Natural killer cell treated with Interleukin-12 subunit alpha and Interleukin-12 subunit beta and Interleukin-15 and Interleukin-18, amount 100 ng/mL, for 72 hours (primary cell): ENCODE results near the gene SOX12. TPM values are rescaled to one million over a fixed set of nuclear protein-coding genes. Genes with fewer than 3 reads are reported as not detected.
A peak's percentile ranks its signal among the peaks of the same experiment; 100 is the strongest.

ENCODE experiments used
- ATAC-seq, 2 donors: fragments of 150-1000 bp; cut with Tn5 transposase in 1 of 2; sonication (Bioruptor Pico), chemical (Tn5 transposase) in 1 of 2; 2 replicates each; pipeline ENCODE4 v1.10.0; 2021
- DNase-seq: peaks from one replicate; pipeline ENCODE4 v3.0.0; 2022; ENCODE audit warnings: low spot score
- H3K27ac Mint-ChIP-seq, 2 donors: 1 replicate in 1 of 2; 2 replicates in 1 of 2; pipeline ENCODE4 v1.8.0; 2022; ENCODE audit warnings: mixed read lengths in 2 of 2, mild to moderate bottlenecking in 1 of 2, moderate library complexity in 1 of 2
- H3K27me3 Mint-ChIP-seq, 2 donors: 1 replicate in 1 of 2; 2 replicates in 1 of 2; pipeline ENCODE4 v1.8.0; 2022; ENCODE audit warnings: mixed read lengths in 2 of 2
- H3K36me3 Mint-ChIP-seq: one replicate; pipeline ENCODE4 v1.8.0; 2022; ENCODE audit warnings: mixed read lengths
- H3K4me1 Mint-ChIP-seq, 2 donors: 1 replicate in 1 of 2; 2 replicates in 1 of 2; pipeline ENCODE4 v1.8.0; 2022; ENCODE audit warnings: low read depth in 2 of 2, mixed read lengths in 2 of 2, mild to moderate bottlenecking in 1 of 2
- H3K4me3 Mint-ChIP-seq: one replicate; pipeline ENCODE4 v1.8.0; 2022; ENCODE audit warnings: mixed read lengths
- H3K9me3 Mint-ChIP-seq: 2 replicates; pipeline ENCODE4 v1.8.0; 2022; ENCODE audit warnings: mixed read lengths
- total RNA-seq, 2 donors: library from RNA; stranded (reverse); gene quantifications; one replicate each; pipeline ENCODE4 v1.2.3, GENCODE V29; 2022

The SOX12 gene
- total RNA-seq, 2 donors from 2014 or later, result 0.36 to 1.5 TPM

- Mint-ChIP-seq H3K9me3 (no peaks in the 10 kb centered on the region), H3K4me3 (peak overlapping the region; percentile 97), H3K27me3 (no peaks in the 10 kb centered on the region), H3K27ac (peak overlapping the region; percentile 99 to 100), H3K36me3 (peaks cover 18% of the 10 kb centered on the region), H3K4me1 (peaks cover 29 to 42% of the 10 kb centered on the region in 2 donors)
- ATAC-seq (no peak), DNase-seq (no peak)
Observed at GRCh38 chr20:295804-296203, 29.5 kb upstream of the SOX12 start.

GRCh38 chr20:297098-297924, 28.0 kb upstream of the SOX12 start, which contains the start of gene ZCCHC3:
TSS of gene ZCCHC3 (plus strand) at chr20:297570. CDS start at chr20:297587, 17 bp downstream.
- DNase-seq (peak; percentile 91), ATAC-seq (peak; percentile 91 to 95)
- Mint-ChIP-seq H3K36me3 (peaks cover 18% of the 10 kb centered on the region), H3K4me3 (peak within 1 kb of the TSS; percentile 98), H3K27ac (peak within 1 kb of the TSS; percentile 99 to 100), H3K27me3 (no peaks in the 10 kb centered on the region), H3K9me3 (no peaks in the 10 kb centered on the region), H3K4me1 (peaks cover 38 to 49% of the 10 kb centered on the region in 2 donors)

GRCh38 chr20:297925-298775, 27.2 kb upstream of the SOX12 start:
- Mint-ChIP-seq H3K27me3 (no peaks in the 10 kb centered on the region), H3K27ac (peak overlapping the region; percentile 99 to 100), H3K36me3 (peaks cover 18% of the 10 kb centered on the region), H3K4me1 (peaks cover 40 to 52% of the 10 kb centered on the region in 2 donors), H3K9me3 (no peaks in the 10 kb centered on the region), H3K4me3 (peak overlapping the region; percentile 98)
- peak; percentile 69 for DNase-seq
- peak; percentile 36 to 40 for ATAC-seq

GRCh38 chr20:298776-299391, 26.5 kb upstream of the SOX12 start:
- H3K27ac Mint-ChIP-seq, result peak overlapping the region; percentile 98 to 100
- DNase-seq, result no peak
- no peak for ATAC-seq
- H3K36me3 Mint-ChIP-seq, result peaks cover 18% of the 10 kb centered on the region
- H3K27me3 Mint-ChIP-seq, result no peaks in the 10 kb centered on the region
- H3K4me1 Mint-ChIP-seq, result peaks cover 40 to 52% of the 10 kb centered on the region in 2 donors
- H3K4me3 Mint-ChIP-seq, result peak overlapping the region; percentile 98
- H3K9me3 Mint-ChIP-seq, result no peaks in the 10 kb centered on the region

- H3K9me3 Mint-ChIP-seq, result no peaks in the 10 kb centered on the region
- no peaks in the 10 kb centered on the region for H3K27me3 Mint-ChIP-seq
- H3K36me3 Mint-ChIP-seq, result peaks cover 18% of the 10 kb centered on the region
- peak overlapping the region; percentile 98 for H3K4me3 Mint-ChIP-seq
- DNase-seq, result no peak
- ATAC-seq, result no peak
- no peak overlapping the region for H3K27ac Mint-ChIP-seq
- H3K4me1 Mint-ChIP-seq, result peaks cover 40 to 52% of the 10 kb centered on the region in 2 donors
Observed at GRCh38 chr20:300345-300990, 24.9 kb upstream of the SOX12 start.

- Mint-ChIP-seq H3K27me3 (no peaks in the 10 kb centered on the region), H3K9me3 (no peaks in the 10 kb centered on the region), H3K36me3 (peaks cover 17% of the 10 kb centered on the region), H3K4me3 (no peak overlapping the region), H3K27ac (no peak overlapping the region), H3K4me1 (peaks cover 28 to 37% of the 10 kb centered on the region in 2 donors)
- ATAC-seq, result no peak
- no peak for DNase-seq
Observed at GRCh38 chr20:301886-302848, 23.2 kb upstream of the SOX12 start.

GRCh38 chr20:305745-306144, 19.6 kb upstream of the SOX12 start:
- H3K27ac Mint-ChIP-seq, result no peak overlapping the region
- no peaks in the 10 kb centered on the region for H3K27me3 Mint-ChIP-seq
- no peaks in the 10 kb centered on the region for H3K9me3 Mint-ChIP-seq
- no peaks in the 10 kb centered on the region for H3K36me3 Mint-ChIP-seq
- peaks cover 17 to 23% of the 10 kb centered on the region in 2 donors for H3K4me1 Mint-ChIP-seq
- H3K4me3 Mint-ChIP-seq, result no peak overlapping the region
- no peak for DNase-seq
- ATAC-seq, result no peak

- Mint-ChIP-seq H3K9me3 (no peaks in the 10 kb centered on the region), H3K36me3 (no peaks in the 10 kb centered on the region), H3K27me3 (peaks cover 0 to 3% of the 10 kb centered on the region in 2 donors), H3K4me3 (no peak overlapping the region), H3K27ac (no peak overlapping the region), H3K4me1 (peaks cover 12 to 15% of the 10 kb centered on the region in 2 donors)
- no peak for ATAC-seq
- DNase-seq, result no peak
Observed at GRCh38 chr20:308427-309038, 16.8 kb upstream of the SOX12 start.

- DNase-seq (no peak), ATAC-seq (no peak)
- Mint-ChIP-seq H3K4me1 (peaks cover 12 to 15% of the 10 kb centered on the region in 2 donors), H3K27me3 (peaks cover 0 to 3% of the 10 kb centered on the region in 2 donors), H3K27ac (no peak overlapping the region), H3K36me3 (no peaks in the 10 kb centered on the region), H3K4me3 (no peak overlapping the region), H3K9me3 (no peaks in the 10 kb centered on the region)
Observed at GRCh38 chr20:309306-309840, 16.0 kb upstream of the SOX12 start.

- peak overlapping the region; percentile 77 for H3K4me3 Mint-ChIP-seq
- no peaks in the 10 kb centered on the region for H3K9me3 Mint-ChIP-seq
- H3K4me1 Mint-ChIP-seq, result peaks cover 12 to 15% of the 10 kb centered on the region in 2 donors
- H3K27ac Mint-ChIP-seq, result peak overlapping the region; percentile 50 to 82
- H3K27me3 Mint-ChIP-seq, result peaks cover 0 to 3% of the 10 kb centered on the region in 2 donors
- ATAC-seq (peak; percentile 99 to 100), DNase-seq (peak; percentile 95)
- H3K36me3 Mint-ChIP-seq, result no peaks in the 10 kb centered on the region
Observed at GRCh38 chr20:309841-310644, 15.3 kb upstream of the SOX12 start.

GRCh38 chr20:310645-311044, 14.7 kb upstream of the SOX12 start:
- Mint-ChIP-seq H3K4me1 (peaks cover 12 to 15% of the 10 kb centered on the region in 2 donors), H3K4me3 (peak overlapping the region; percentile 77), H3K36me3 (no peaks in the 10 kb centered on the region), H3K27ac (peak overlapping the region; percentile 50 to 82), H3K9me3 (no peaks in the 10 kb centered on the region), H3K27me3 (peaks cover 0 to 3% of the 10 kb centered on the region in 2 donors)
- no peak for DNase-seq
- no peak for ATAC-seq
